SK-N-SH (cell line): ENCODE measurements around the gene USP10. TPM values are rescaled to one million over a fixed set of nuclear protein-coding genes. Genes with fewer than 3 reads are reported as not detected.

Experiments used
- CTCF ChIA-PET: fragments of 300-600, 350-600 bp; formaldehyde crosslinking; extraction: SDS; loops from one replicate; lab custom pipeline; 2021; lab: Yijun Ruan, JAX
- POLR2A ChIA-PET: fragments of 350-600 bp; sonication (Branson Sonifier 250); formaldehyde crosslinking; extraction: SDS; loops from one replicate; lab custom pipeline; 2020; ENCODE audit warnings: antibody characterized with exemption, inconsistent platforms; lab: Yijun Ruan, JAX
- DNase-seq: peaks from one replicate; pipeline ENCODE4 v3.0.0; 2012
- H2AFZ ChIP-seq: fragments of 200-600 bp; sonication (generic); 2 replicates; pipeline ENCODE4 v1.8.1; 2016; ENCODE audit warnings: antibody characterized with exemption, mild to moderate bottlenecking, low read depth
- H3F3A ChIP-seq: fragments of 200-600 bp; sonication (generic); replicated peaks from 2 replicates; pipeline ENCODE3; 2016; ENCODE audit warnings: antibody characterized with exemption, mild to moderate bottlenecking; ENCODE audit not compliant: insufficient read depth
- H3K27ac ChIP-seq, 2 experiments: fragments of 200-500 bp in 1 of 2; fragments of 200-600 bp in 1 of 2; sonication (Bioruptor generic) in 1 of 2; sonication (generic), shearing (Covaris generic) in 1 of 2; 2 replicates each; pipeline versions ENCODE4 v1.5.1 to v1.6.1; 2014 to 2016; ENCODE audit warnings: low read depth in 2 of 2, inconsistent platforms in 1 of 2, low read length in 1 of 2, mild to moderate bottlenecking in 1 of 2, mixed read lengths in 1 of 2
- H3K27me3 ChIP-seq: fragments of 200-600 bp; sonication (generic), shearing (Covaris generic); 2 replicates; pipeline ENCODE4 v1.6.1; 2016; ENCODE audit warnings: mixed run types; ENCODE audit not compliant: insufficient read depth
- H3K36me3 ChIP-seq, 2 experiments: fragments of 200-500 bp in 1 of 2; fragments of 200-600 bp in 1 of 2; sonication (Bioruptor generic) in 1 of 2; sonication (generic) in 1 of 2; replicated peaks in 1 of 2; 2 replicates each; pipeline versions ENCODE3 to v1.5.1; 2014 to 2016; ENCODE audit warnings: low read length in 1 of 2, mild to moderate bottlenecking in 1 of 2; ENCODE audit not compliant: insufficient read depth in 2 of 2, control insufficient read depth in 1 of 2
- H3K4me1 ChIP-seq, 2 experiments: fragments of 200-500 bp in 1 of 2; fragments of 200-600 bp in 1 of 2; sonication (Bioruptor generic) in 1 of 2; sonication (generic), shearing (Covaris generic) in 1 of 2; 2 replicates each; pipeline versions ENCODE4 v1.5.1 to v1.6.1; 2014 to 2016; ENCODE audit warnings: low read depth in 1 of 2, low read length in 1 of 2, mixed run types in 1 of 2; ENCODE audit not compliant: insufficient read depth in 2 of 2, control insufficient read depth in 1 of 2
- H3K4me2 ChIP-seq: fragments of 200-600 bp; sonication (generic), shearing (Covaris generic); 2 replicates; pipeline ENCODE4 v1.6.1; 2017; ENCODE audit warnings: mixed run types
- H3K4me3 ChIP-seq, 2 experiments: fragments of 200-500 bp in 1 of 2; fragments of 200-600 bp in 1 of 2; sonication (Bioruptor generic) in 1 of 2; sonication (generic), shearing (Covaris generic) in 1 of 2; 2 replicates each; pipeline versions ENCODE4 v1.5.1 to v1.8.1; 2014 to 2016; ENCODE audit warnings: low read depth in 2 of 2, inconsistent platforms in 1 of 2, low read length in 1 of 2, mild to moderate bottlenecking in 1 of 2, mixed read lengths in 1 of 2, moderate library complexity in 1 of 2
- H3K79me2 ChIP-seq: fragments of 200-600 bp; sonication (generic); 2 replicates; pipeline ENCODE4 v1.8.1; 2017; ENCODE audit warnings: mild to moderate bottlenecking; ENCODE audit not compliant: insufficient read depth
- H3K9ac ChIP-seq: fragments of 200-600 bp; sonication (generic); 2 replicates; pipeline ENCODE4 v1.6.1; 2017; ENCODE audit warnings: mixed run types
- H3K9me2 ChIP-seq: fragments of 200-600 bp; sonication (generic); 2 replicates; pipeline ENCODE4 v1.6.1; 2017; ENCODE audit warnings: mixed run types
- H3K9me3 ChIP-seq: fragments of 200-600 bp; sonication (generic); 2 replicates; pipeline ENCODE4 v1.6.1; 2017; ENCODE audit warnings: mixed run types, mild to moderate bottlenecking, moderate library complexity
- H4K20me1 ChIP-seq: fragments of 200-600 bp; sonication (generic); 2 replicates; pipeline ENCODE4 v1.6.1; 2017; ENCODE audit warnings: mild to moderate bottlenecking, mixed run types; ENCODE audit not compliant: insufficient read depth
- CHD2 ChIP-seq: fragments of 150-350 bp; IDR thresholded peaks from 2 replicates; pipeline ENCODE4 v1.6.1; 2018; ENCODE audit warnings: low read length; ENCODE audit not compliant: partially characterized antibody
- CTCF ChIP-seq: fragments of 200-600 bp; sonication (generic); IDR thresholded peaks from 2 replicates; pipeline ENCODE4 v1.6.1; 2017; ENCODE audit warnings: antibody characterized with exemption, mild to moderate bottlenecking, moderate library complexity
- EZH2phosphoT487 ChIP-seq: fragments of 200-600 bp; sonication (generic); IDR thresholded peaks from 2 replicates; pipeline ENCODE4 v1.6.1; 2017; ENCODE audit warnings: low read depth, mixed run types, mild to moderate bottlenecking, antibody characterized with exemption, moderate library complexity, borderline replicate concordance
- FOXJ3 ChIP-seq: sonication (generic); formaldehyde crosslinking; IDR thresholded peaks from 2 replicates; pipeline ENCODE4 v1.5.1; 2020; ENCODE audit warnings: mild to moderate bottlenecking, missing genetic modification reagents
- FOXM1 ChIP-seq: IDR thresholded peaks from 2 replicates; pipeline ENCODE4 v1.4.0; 2012; ENCODE audit warnings: low read depth, mild to moderate bottlenecking
- GABPA ChIP-seq: IDR thresholded peaks from 2 replicates; pipeline ENCODE4 v1.4.0; 2012; ENCODE audit warnings: low read depth, mild to moderate bottlenecking
- MAX ChIP-seq: IDR thresholded peaks from 2 replicates; pipeline ENCODE4 v1.4.0; 2012; ENCODE audit warnings: low read depth
- MXI1 ChIP-seq: IDR thresholded peaks from 2 replicates; pipeline ENCODE4 v1.6.1; 2012; ENCODE audit warnings: mild to moderate bottlenecking, low read depth, low read length, improper control_type of control experiment
- NFIC ChIP-seq: IDR thresholded peaks from 2 replicates; pipeline ENCODE4 v1.4.0; 2012; ENCODE audit warnings: borderline replicate concordance
- RAD21 ChIP-seq: IDR thresholded peaks from 2 replicates; pipeline ENCODE4 v1.6.1; 2012; ENCODE audit warnings: mild to moderate bottlenecking, low read length
- REST ChIP-seq: IDR thresholded peaks from 2 replicates; pipeline ENCODE4 v1.6.1; 2012; ENCODE audit warnings: mild to moderate bottlenecking, low read depth, low read length, moderate library complexity
- SMC3 ChIP-seq: IDR thresholded peaks from 2 replicates; pipeline ENCODE4 v1.6.1; 2012; ENCODE audit warnings: low read depth, low read length, improper control_type of control experiment
- TAF1 ChIP-seq: IDR thresholded peaks from 2 replicates; pipeline ENCODE4 v1.6.1; 2012; ENCODE audit warnings: low read depth, mild to moderate bottlenecking, low read length, moderate library complexity, borderline replicate concordance
- TCF12 ChIP-seq: IDR thresholded peaks from 2 replicates; pipeline ENCODE4 v1.4.0; 2012
- USF2 ChIP-seq: fragments of 150-350 bp; IDR thresholded peaks from 2 replicates; pipeline ENCODE4 v1.6.1; 2017; ENCODE audit warnings: antibody characterized with exemption, low read length, low read depth, borderline replicate concordance
- ZBTB33 ChIP-seq: IDR thresholded peaks from 2 replicates; pipeline ENCODE4 v1.4.0; 2012; ENCODE audit warnings: low read depth, borderline replicate concordance
- WGBS: methylation state at CpG from one replicate; pipeline ENCODE4 v1.1.6; 2017; ENCODE audit warnings: low lambda C conversion rate; 5-methylcytosine and 5-hydroxymethylcytosine counted together
- polyA plus RNA-seq, 3 experiments: library from polyadenylated mRNA; depleted of rRNA; stranded (reverse); fragments of >200 nt; gene quantifications; 2 replicates each; pipeline ENCODE4 v1.2.3, GENCODE V29; 2012

The USP10 gene
- polyA plus RNA-seq, 1 of the 3 experiments (the other 2 are of a cell fraction), result 49.2 TPM

GRCh38 chr16:84769416-84769815 is 69.6 kb downstream of the USP10 start (continued):
- no peak for TF ChIP-seq CTCF
- no peak for TF ChIP-seq MAX
- no peak for TF ChIP-seq NFIC
- no peak for TF ChIP-seq FOXJ3 (CRISPR knock-in tag)
- TF ChIP-seq MXI1, result no peak
- TF ChIP-seq, all 33 proteins: peak for 0

GRCh38 chr16:84773312-84773711 is 73.5 kb downstream of the USP10 start:
- Histone ChIP-seq H3K4me1 (peaks cover 0 to 8% of the 10 kb centered on the region in 2 experiments; a peak in 2 of 4 replicates), H3K27ac (no peak overlapping the region), H3K36me3 (peaks cover 45 to 62% of the 10 kb centered on the region in 2 experiments), H3K79me2 (peaks cover 23% of the 10 kb centered on the region; the same call in 1 of the 2 replicates), H3K9me3 (no peaks in the 10 kb centered on the region), H3K4me2 (no peak overlapping the region), H3K9ac (no peak overlapping the region), H2AFZ (no peak overlapping the region), H3K4me3 (no peak overlapping the region), H3K9me2 (no peaks in the 10 kb centered on the region), H3F3A (no peaks in the 10 kb centered on the region), H3K27me3 (no peaks in the 10 kb centered on the region), H4K20me1 (no peaks in the 10 kb centered on the region)
- POLR2A ChIA-PET, result no interaction called here
- no peak for TF ChIP-seq CTCF
- no peak for TF ChIP-seq FOXM1
- TF ChIP-seq ZBTB33, result no peak
- TF ChIP-seq EZH2phosphoT487, result no peak
- TF ChIP-seq REST, result no peak
- no peak for TF ChIP-seq USF2
- TF ChIP-seq RAD21, result no peak
- TF ChIP-seq CHD2, result no peak
- TF ChIP-seq TCF12, result no peak
- TF ChIP-seq GABPA, result no peak
- TF ChIP-seq MXI1, result no peak
- no peak for TF ChIP-seq SMC3
- TF ChIP-seq TAF1, result no peak
- 97% methylated on average over 10 of the region's 10 CpGs for WGBS
- CTCF ChIA-PET, result interaction anchor here (0.5 to 9.7 kb wide), 8 partner anchors 11 to 197 kb away, joined by 3 to 89 read pairs (median 8); no protein-coding TSS in a partner anchor
- DNase-seq, result no peak
